Measurements from ENCODE around the gene FCN2. TPM values are rescaled to one million over a fixed set of nuclear protein-coding genes. Genes with fewer than 3 reads are reported as not detected.

The FCN2 gene
- not detected for total RNA-seq

DNA sequence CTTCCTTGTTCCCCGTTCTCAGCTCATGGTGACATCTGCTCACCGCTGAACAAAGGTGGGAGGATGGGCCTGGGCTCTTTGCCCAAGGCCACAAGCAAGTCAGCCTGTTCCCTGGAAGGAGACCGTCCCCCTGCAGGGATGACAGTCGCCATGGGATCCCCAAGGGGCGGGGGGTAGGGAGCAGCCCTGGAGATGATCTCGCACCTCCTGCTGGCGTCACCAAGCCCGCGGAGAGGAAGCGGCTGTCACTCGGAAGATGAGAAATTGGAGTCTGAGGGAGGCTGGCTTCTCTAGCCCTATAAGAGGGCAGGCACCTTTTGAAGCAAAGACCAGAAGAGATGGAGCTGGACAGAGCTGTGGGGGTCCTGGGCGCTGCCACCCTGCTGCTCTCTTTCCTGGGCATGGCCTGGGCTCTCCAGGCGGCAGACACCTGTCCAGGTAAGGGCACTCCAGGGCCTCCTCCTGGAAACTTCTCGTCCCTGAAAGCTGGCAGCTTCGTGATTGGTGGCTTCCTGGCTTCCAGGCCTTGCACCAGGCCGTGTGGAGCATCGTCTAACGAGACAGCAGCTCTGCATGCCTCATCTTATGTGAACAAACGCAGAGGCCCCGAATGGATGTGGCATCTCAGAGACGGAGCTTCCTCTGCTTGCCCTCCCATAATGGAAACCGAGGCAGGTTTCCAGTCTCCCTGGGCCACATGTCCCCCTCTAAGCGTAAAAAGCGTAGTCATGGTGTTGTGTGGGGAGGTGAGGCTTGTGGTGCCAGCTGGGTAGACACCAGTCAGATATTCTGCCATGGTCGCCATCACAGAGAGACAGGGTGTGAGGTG lies at the start of gene FCN2:
FCN2 (plus strand) TSS at position 327 of the 829 bp plus-strand sequence; CDS start at position 339, 12 bp downstream.
- ChIA-PET CTCF (interaction anchor here (0.7 kb wide), 1 partner anchor 42 kb away, joined by 3 read pairs; no protein-coding TSS in a partner anchor), POLR2A (no interaction called here)
- DNase-seq = no peak
- Mint-ChIP-seq H3K4me1 (ENCODE audit: low read depth) (no peaks in the 10 kb centered on the region), H3K36me3 (no peaks in the 10 kb centered on the region), H3K4me3 (no peak within 1 kb of the TSS), H3K9me3 (no peaks in the 10 kb centered on the region), H3K27me3 (no peaks in the 10 kb centered on the region), H3K27ac (no peak within 1 kb of the TSS)
- intact Hi-C loops (cut with micrococcal nuclease) = no loop called here

- DNase-seq = no peak
- CTCF ChIA-PET = no interaction called here
- no peaks in the 10 kb centered on the region for H3K9me3 Mint-ChIP-seq
- H3K4me3 Mint-ChIP-seq = no peak overlapping the region
- H3K4me1 Mint-ChIP-seq (ENCODE audit: low read depth) = no peaks in the 10 kb centered on the region
- H3K27ac Mint-ChIP-seq = no peak overlapping the region
- POLR2A ChIA-PET = no interaction called here
- no peaks in the 10 kb centered on the region for H3K27me3 Mint-ChIP-seq
- H3K36me3 Mint-ChIP-seq = no peaks in the 10 kb centered on the region
- intact Hi-C loops (cut with micrococcal nuclease) = no loop called here
Measured at GRCh38 chr9:134830926-134831720, 49.5 kb upstream of the FCN2 start.

DNA sequence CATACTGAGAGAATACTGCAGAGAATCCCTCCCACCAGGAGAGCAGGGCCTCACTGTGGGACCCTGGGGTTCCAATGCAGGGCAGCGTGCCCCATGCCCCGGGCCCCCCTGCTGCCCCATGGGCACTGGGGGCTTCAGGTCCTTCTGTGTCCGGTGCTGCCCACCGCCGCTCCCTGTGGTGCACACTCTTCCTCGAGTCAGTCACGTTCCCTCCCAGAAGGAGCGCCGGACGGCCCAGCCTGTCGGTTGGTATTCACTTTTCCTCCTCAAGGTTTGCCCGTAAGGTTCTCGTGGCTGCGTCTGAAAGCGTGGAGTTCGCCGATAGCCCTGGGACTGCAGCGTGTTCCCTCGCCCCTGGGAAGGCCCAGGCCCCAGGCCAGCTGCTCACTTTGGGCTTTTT lies 48.1 kb upstream of the FCN2 start:
- Mint-ChIP-seq H3K4me1 (ENCODE audit: low read depth) (no peaks in the 10 kb centered on the region), H3K27ac (no peak overlapping the region), H3K27me3 (no peaks in the 10 kb centered on the region), H3K9me3 (no peaks in the 10 kb centered on the region), H3K4me3 (no peak overlapping the region), H3K36me3 (no peaks in the 10 kb centered on the region)
- intact Hi-C loops (cut with micrococcal nuclease) = no loop called here
- ChIA-PET POLR2A (no interaction called here), CTCF (no interaction called here)
- DNase-seq = no peak

- CTCF ChIA-PET = no interaction called here
- Mint-ChIP-seq H3K9me3 (no peaks in the 10 kb centered on the region), H3K27me3 (no peaks in the 10 kb centered on the region), H3K4me1 (ENCODE audit: low read depth) (no peaks in the 10 kb centered on the region), H3K36me3 (no peaks in the 10 kb centered on the region), H3K27ac (no peak overlapping the region), H3K4me3 (no peak overlapping the region)
- intact Hi-C loops (cut with micrococcal nuclease) = no loop called here
- no peak for DNase-seq
- POLR2A ChIA-PET = no interaction called here
Measured at GRCh38 chr9:134833294-134833880, 47.2 kb upstream of the FCN2 start.

DNA sequence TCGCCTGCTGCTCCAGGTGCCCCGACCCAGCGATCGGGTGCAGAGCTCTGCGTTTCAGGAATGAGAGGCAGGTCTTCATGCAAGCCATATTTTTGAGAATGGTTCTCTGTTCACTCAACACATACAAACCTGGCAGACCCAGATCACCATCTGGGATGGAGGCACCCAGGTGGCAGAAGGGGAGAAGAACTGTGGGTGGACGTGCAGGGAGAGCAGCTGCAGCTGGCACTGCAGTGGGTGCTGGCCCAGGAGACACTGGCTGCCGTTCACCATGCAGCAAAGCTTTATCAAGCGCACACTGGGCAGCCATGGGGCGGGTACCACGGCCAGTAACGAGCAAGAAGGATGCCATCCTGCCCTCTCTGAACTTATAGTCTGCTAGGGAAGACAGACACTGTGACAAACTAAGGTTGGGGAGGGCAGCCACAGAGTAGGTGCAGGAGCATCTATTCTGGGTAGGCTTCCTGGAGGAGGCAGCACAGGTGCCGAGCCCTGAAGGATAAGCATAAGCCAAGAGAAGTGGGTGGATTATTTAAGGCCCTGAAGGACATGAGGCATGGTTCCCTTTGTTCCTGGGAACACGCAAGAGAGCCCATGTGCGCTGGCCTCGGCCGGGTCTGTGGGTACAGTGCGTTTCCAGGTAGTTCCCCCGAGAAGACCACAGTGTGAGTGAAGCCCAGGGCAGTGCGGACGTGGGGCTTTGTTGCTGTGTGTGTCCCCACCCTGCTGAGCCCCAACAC lies 46.2 kb upstream of the FCN2 start:
- ChIA-PET POLR2A (no interaction called here), CTCF (no interaction called here)
- H3K36me3 Mint-ChIP-seq = no peaks in the 10 kb centered on the region
- H3K27ac Mint-ChIP-seq = no peak overlapping the region
- H3K4me3 Mint-ChIP-seq = no peak overlapping the region
- intact Hi-C loops (cut with micrococcal nuclease) = no loop called here
- DNase-seq = no peak
- H3K27me3 Mint-ChIP-seq = no peaks in the 10 kb centered on the region
- no peaks in the 10 kb centered on the region for H3K4me1 Mint-ChIP-seq (ENCODE audit: low read depth)
- no peaks in the 10 kb centered on the region for H3K9me3 Mint-ChIP-seq

DNA sequence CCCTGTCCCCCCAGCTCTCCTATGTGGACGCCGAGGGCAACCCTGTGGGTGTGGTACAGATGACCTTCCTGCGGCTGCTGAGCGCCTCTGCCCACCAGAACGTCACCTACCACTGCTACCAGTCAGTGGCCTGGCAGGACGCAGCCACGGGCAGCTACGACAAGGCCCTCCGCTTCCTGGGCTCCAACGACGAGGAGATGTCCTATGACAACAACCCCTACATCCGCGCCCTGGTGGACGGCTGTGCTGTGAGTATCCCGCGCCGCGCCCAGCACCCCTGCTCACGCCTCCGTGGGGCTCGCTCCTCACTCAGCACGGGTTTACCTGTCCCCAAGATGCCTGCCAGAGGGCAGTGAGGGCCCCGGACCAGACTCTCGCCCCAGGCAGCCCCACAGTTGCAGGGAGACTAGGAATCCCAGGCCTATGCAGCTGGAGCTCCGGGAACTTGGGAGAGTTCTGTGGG lies 45.6 kb upstream of the FCN2 start:
- no peak overlapping the region for H3K4me3 Mint-ChIP-seq
- DNase-seq = no peak
- no peaks in the 10 kb centered on the region for H3K9me3 Mint-ChIP-seq
- no peaks in the 10 kb centered on the region for H3K36me3 Mint-ChIP-seq
- H3K27ac Mint-ChIP-seq = no peak overlapping the region
- intact Hi-C loops (cut with micrococcal nuclease) = no loop called here
- H3K4me1 Mint-ChIP-seq (ENCODE audit: low read depth) = no peaks in the 10 kb centered on the region
- ChIA-PET CTCF (no interaction called here), POLR2A (no interaction called here)
- H3K27me3 Mint-ChIP-seq = no peaks in the 10 kb centered on the region

DNA sequence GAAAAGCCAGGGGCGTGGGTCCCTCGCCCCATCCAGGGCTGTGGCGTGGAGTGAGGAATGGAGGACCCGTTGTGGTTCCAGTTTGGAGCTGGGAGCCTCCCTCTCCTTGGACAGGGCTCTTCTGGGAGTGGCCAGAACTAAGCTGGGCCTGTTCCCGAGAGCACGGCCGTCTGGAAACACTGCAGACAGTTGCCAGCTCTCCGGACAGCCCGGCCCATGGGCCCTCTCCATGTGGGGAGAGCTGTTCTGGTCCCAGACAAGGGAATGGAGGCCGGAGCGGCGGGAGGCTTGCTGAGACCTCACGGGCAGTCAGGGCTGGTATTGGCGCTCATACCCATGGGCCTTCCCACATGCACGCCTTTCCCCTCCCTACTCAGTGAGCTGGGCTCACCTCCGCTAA lies 45.2 kb upstream of the FCN2 start:
- no peak overlapping the region for H3K4me3 Mint-ChIP-seq
- H3K9me3 Mint-ChIP-seq = no peaks in the 10 kb centered on the region
- CTCF ChIA-PET = no interaction called here
- no peaks in the 10 kb centered on the region for H3K36me3 Mint-ChIP-seq
- H3K27ac Mint-ChIP-seq = no peak overlapping the region
- no peaks in the 10 kb centered on the region for H3K27me3 Mint-ChIP-seq
- H3K4me1 Mint-ChIP-seq (ENCODE audit: low read depth) = no peaks in the 10 kb centered on the region
- POLR2A ChIA-PET = no interaction called here
- intact Hi-C loops (cut with micrococcal nuclease) = no loop called here
- DNase-seq = no peak

DNA sequence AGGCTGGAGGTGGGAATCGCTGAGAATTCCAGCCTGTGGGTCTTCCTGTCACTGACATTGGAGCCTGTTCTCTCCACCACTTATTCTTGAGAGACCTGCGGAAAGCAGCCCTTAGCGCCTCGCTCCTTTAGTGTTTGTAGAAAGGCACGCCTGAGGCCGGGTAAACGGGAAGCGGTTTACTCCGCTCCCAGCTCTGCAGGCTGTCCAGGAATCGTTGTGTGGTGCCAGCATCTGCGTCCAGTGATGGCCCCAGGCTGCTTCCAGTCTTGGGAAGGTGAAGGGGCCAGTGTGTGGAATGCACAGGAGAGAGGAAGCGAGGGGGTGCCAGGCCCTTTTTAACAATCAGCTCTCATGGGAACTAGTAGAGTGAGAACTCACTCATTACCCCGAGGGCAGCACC lies 44.6 kb upstream of the FCN2 start:
- Mint-ChIP-seq H3K36me3 (no peaks in the 10 kb centered on the region), H3K27ac (no peak overlapping the region), H3K9me3 (no peaks in the 10 kb centered on the region), H3K4me3 (no peak overlapping the region), H3K4me1 (ENCODE audit: low read depth) (no peaks in the 10 kb centered on the region), H3K27me3 (no peaks in the 10 kb centered on the region)
- CTCF ChIA-PET = no interaction called here
- POLR2A ChIA-PET = no interaction called here
- intact Hi-C loops (cut with micrococcal nuclease) = no loop called here
- DNase-seq = no peak

DNA sequence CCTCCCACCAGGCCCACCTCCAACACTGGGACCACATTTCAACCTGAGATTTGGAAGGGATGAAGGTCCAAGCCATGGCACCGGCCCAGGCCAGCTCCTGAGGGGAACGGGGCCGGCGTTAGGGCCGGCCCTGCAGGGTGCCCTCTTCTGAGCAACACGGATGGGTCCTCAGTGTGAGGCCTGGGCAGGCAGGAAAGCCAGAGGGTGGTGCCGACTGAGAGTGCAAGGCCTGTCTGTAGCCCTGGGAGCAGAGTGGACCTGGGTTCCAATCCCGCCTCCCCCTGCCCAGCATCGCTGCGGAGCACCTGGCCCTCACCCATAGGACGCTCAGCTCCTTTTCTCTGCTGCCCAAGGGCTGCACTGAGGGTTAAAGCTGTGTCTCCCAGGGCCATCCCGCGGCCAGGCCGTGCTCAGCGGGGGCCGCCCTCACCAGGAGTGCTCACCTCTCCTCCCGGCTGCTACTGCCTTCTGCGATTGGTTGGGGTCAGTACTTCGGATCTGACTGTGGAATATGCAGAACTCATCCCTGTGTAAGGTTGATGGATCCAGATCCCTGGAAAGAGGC lies 44.1 kb upstream of the FCN2 start:
- Mint-ChIP-seq H3K36me3 (no peaks in the 10 kb centered on the region), H3K4me3 (no peak overlapping the region), H3K27me3 (no peaks in the 10 kb centered on the region), H3K27ac (no peak overlapping the region), H3K4me1 (ENCODE audit: low read depth) (no peaks in the 10 kb centered on the region), H3K9me3 (no peaks in the 10 kb centered on the region)
- ChIA-PET CTCF (no interaction called here), POLR2A (no interaction called here)
- intact Hi-C loops (cut with micrococcal nuclease) = no loop called here
- DNase-seq = no peak

GRCh38 chr9:134837529-134837928 lies 43.1 kb upstream of the FCN2 start:
- POLR2A ChIA-PET = no interaction called here
- Mint-ChIP-seq H3K36me3 (no peaks in the 10 kb centered on the region), H3K4me3 (no peak overlapping the region), H3K9me3 (no peaks in the 10 kb centered on the region), H3K27me3 (no peaks in the 10 kb centered on the region), H3K27ac (no peak overlapping the region), H3K4me1 (ENCODE audit: low read depth) (no peaks in the 10 kb centered on the region)
- intact Hi-C loops (cut with micrococcal nuclease) = no loop called here
- no peak for DNase-seq
- CTCF ChIA-PET = no interaction called here

GRCh38 chr9:134838651-134839454 lies 41.8 kb upstream of the FCN2 start:
- Mint-ChIP-seq H3K27me3 (no peaks in the 10 kb centered on the region), H3K9me3 (no peaks in the 10 kb centered on the region), H3K36me3 (no peaks in the 10 kb centered on the region), H3K27ac (no peak overlapping the region), H3K4me3 (no peak overlapping the region), H3K4me1 (ENCODE audit: low read depth) (no peaks in the 10 kb centered on the region)
- intact Hi-C loops (cut with micrococcal nuclease) = no loop called here
- ChIA-PET CTCF (interaction anchor here (0.5 kb wide), 2 partner anchors 42 to 285 kb away, joined by 3 read pairs; partner anchors contain the start of gene FCN2), POLR2A (no interaction called here)
- DNase-seq = no peak
